ENCODE measurements around the gene PDE11A.

The PDE11A gene

DNA sequence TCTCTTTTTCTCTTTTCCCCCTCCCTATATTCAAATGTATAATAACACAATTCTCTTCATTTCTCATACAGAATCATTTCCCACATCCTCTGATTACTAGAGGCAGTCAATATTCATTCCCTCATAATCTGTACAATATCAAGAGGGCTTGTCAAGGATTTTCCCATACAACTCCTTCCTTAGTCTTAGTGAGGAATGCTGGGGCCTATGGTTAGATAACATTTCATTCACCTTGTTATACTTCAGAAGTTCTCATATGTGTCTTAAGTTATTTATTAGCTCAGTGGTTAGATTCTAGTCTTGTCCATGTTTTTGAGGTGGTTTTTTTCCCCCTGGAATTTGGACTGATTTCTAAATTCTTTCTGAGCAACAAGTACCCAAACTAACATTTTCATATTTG is 289.5 kb downstream of the PDE11A start:
- no peaks in the 10 kb centered on the region for H3K4me1 Mint-ChIP-seq
- DNase-seq = no peak
- TF ChIP-seq CTCF (IDR thresholded peaks at IDR 0.05) = no peak
- H3K27me3 Mint-ChIP-seq (ENCODE audit: low read depth, poor library complexity) = no peaks in the 10 kb centered on the region
- H3K4me3 Mint-ChIP-seq = no peak overlapping the region
- H3K27ac Mint-ChIP-seq = no peak overlapping the region
- peaks cover 23% of the 10 kb centered on the region for H3K9me3 Mint-ChIP-seq
- peaks cover 6% of the 10 kb centered on the region for H3K36me3 Mint-ChIP-seq (ENCODE audit: low read depth)

DNA sequence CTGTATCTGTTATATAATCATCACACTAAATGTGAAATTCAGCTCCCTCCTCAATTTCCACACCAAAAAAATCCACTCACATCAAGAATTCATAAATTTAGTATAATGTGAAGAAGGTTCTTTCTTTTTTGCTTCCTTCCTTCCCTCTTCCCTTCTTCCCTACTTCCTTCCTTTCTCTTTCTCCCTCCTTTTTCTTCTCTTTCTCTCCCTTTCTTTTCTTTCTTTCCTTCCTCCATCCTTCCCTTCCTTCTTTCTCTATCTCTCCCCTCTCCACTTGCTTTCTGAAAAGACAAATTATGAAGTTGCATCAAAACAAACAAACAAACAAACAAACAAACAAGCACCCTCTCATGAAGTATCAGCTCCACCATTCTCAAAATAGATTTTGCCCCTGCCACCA is 290.0 kb downstream of the PDE11A start:
- peaks cover 6% of the 10 kb centered on the region for H3K36me3 Mint-ChIP-seq (ENCODE audit: low read depth)
- no peaks in the 10 kb centered on the region for H3K27me3 Mint-ChIP-seq (ENCODE audit: low read depth, poor library complexity)

DNA sequence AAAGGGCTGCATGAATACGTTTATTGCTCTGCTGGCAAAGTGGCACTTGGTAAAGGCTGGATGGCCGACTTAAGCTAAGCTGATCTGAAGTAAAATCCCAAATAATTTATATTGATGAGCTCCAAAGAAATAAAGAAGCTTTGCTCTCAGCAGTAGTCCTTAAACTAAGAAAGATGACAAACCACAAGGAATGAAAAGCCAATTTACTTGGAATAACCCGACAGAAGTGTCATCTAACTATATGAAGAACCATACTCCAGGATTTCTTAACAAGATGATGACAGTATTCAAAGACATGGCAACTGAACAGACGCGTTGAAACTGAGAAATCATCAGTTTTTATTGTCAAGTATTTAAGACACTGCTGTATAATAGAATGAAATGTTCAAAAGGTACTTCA is 294.1 kb downstream of the PDE11A start:
- no peaks in the 10 kb centered on the region for H3K36me3 Mint-ChIP-seq (ENCODE audit: low read depth)
- no peak for DNase-seq
- no peaks in the 10 kb centered on the region for H3K4me1 Mint-ChIP-seq
- no peak overlapping the region for H3K4me3 Mint-ChIP-seq
- TF ChIP-seq CTCF (IDR thresholded peaks at IDR 0.05) = no peak
- peaks cover 7% of the 10 kb centered on the region for H3K27me3 Mint-ChIP-seq (ENCODE audit: low read depth, poor library complexity)
- no peaks in the 10 kb centered on the region for H3K9me3 Mint-ChIP-seq
- no peak overlapping the region for H3K27ac Mint-ChIP-seq

More for the DNA sequence above, 290.0 kb downstream of the PDE11A start:
- no peak for DNase-seq
- TF ChIP-seq CTCF (IDR thresholded peaks at IDR 0.05) = no peak
- H3K4me3 Mint-ChIP-seq = no peak overlapping the region
- H3K27ac Mint-ChIP-seq = no peak overlapping the region
- H3K9me3 Mint-ChIP-seq = peaks cover 18% of the 10 kb centered on the region
- no peaks in the 10 kb centered on the region for H3K4me1 Mint-ChIP-seq

DNA sequence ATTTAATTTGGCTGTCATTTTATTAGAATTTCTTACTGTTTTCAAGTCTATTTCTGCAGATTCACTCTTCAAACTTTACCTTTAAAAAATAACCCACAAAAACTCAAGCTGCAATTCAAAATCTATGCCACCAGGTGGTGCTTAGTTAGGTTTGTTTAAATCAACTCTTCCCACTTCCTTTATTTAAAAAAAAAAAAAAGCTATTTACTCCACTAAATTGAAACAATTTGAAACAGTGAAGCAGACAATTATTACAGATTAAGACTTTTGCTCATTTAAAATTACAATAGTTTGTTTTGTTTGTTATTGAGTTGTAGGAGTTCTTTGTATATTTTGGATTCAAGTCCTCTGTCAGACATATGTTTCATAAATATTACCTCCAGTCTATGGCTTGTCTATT is 300.0 kb downstream of the PDE11A start:
- peaks cover 11% of the 10 kb centered on the region for H3K27me3 Mint-ChIP-seq (ENCODE audit: low read depth, poor library complexity)
- no peak overlapping the region for H3K4me3 Mint-ChIP-seq
- H3K27ac Mint-ChIP-seq = no peak overlapping the region
- DNase-seq = no peak
- H3K4me1 Mint-ChIP-seq = peaks cover 4% of the 10 kb centered on the region
- TF ChIP-seq CTCF (IDR thresholded peaks at IDR 0.05) = peak; percentile 63
- no peaks in the 10 kb centered on the region for H3K36me3 Mint-ChIP-seq (ENCODE audit: low read depth)
- no peaks in the 10 kb centered on the region for H3K9me3 Mint-ChIP-seq

DNA sequence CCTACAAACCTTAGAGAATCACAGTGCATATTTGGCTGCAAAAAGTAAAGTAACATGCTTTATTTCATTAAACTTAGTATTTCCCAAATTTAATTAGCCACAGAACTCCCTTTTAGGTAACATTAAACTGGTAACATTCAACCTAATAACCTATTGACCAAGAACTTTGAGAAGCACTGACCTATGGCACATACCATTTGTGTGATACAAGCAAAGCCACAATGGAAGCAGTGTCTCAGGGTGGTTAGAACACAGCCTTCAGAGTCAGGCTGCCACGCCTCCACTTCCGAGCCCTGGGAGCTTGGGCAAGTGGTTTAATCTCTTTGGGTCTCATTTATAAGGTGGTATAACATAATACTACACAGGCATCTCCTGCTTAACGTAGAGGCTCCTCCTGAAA is 301.4 kb downstream of the PDE11A start:
- no peak for DNase-seq
- H3K36me3 Mint-ChIP-seq (ENCODE audit: low read depth) = no peaks in the 10 kb centered on the region
- H3K4me3 Mint-ChIP-seq = no peak overlapping the region
- peaks cover 4% of the 10 kb centered on the region for H3K4me1 Mint-ChIP-seq
- no peak overlapping the region for H3K27ac Mint-ChIP-seq
- H3K27me3 Mint-ChIP-seq (ENCODE audit: low read depth, poor library complexity) = peaks cover 7% of the 10 kb centered on the region
- no peaks in the 10 kb centered on the region for H3K9me3 Mint-ChIP-seq
- TF ChIP-seq CTCF (IDR thresholded peaks at IDR 0.05) = no peak

DNA sequence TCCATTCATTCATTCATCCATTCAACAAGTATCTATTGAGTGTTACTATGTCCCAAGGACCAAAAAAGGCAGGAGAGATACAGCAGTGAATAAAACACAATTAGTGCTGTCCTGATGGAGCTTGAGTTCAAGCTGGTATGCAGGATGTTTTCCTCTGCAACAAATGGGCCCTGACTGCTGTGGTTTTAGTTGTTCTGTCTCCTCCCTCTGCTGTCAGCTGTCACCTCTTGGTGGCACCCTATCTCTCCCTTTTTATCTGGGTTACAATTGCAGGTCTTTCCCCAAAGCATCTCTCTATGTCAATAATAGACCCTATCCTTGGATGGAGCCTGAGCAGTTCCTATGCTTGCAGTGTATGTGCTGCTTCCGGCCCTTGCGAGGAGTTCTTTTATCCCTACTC is 304.8 kb downstream of the PDE11A start:
- Mint-ChIP-seq H3K36me3 (ENCODE audit: low read depth) (no peaks in the 10 kb centered on the region), H3K4me1 (peaks cover 14% of the 10 kb centered on the region), H3K27me3 (ENCODE audit: low read depth, poor library complexity) (peaks cover 5% of the 10 kb centered on the region), H3K27ac (no peak overlapping the region), H3K4me3 (no peak overlapping the region), H3K9me3 (no peaks in the 10 kb centered on the region)
- DNase-seq = no peak
- no peak for TF ChIP-seq CTCF (IDR thresholded peaks at IDR 0.05)

Data from nephron progenitor cell (in vitro differentiated cells).